Ramos (cell line): ENCODE data around the gene UGT1A8.

ENCODE experiments used
- in situ Hi-C: fragments of 300-500 bp; cut with MboI; formaldehyde crosslinking; loops from one replicate; pipeline ENCODE4 v1.14.3; 2022; ENCODE audit warnings: low sequenced_read_pairs; ENCODE audit not compliant: unreplicated experiment

UGT1A8 gene

GRCh38 chr2:233758141-233758540, 140.7 kb downstream of the UGT1A8 start:
- in situ Hi-C loops, result no loop called here

- in situ Hi-C loops, result no loop called here
Observed at GRCh38 chr2:233758849-233759248, 141.4 kb downstream of the UGT1A8 start.

GRCh38 chr2:233760043-233760442, 142.6 kb downstream of the UGT1A8 start, which contains the start of gene UGT1A1:
TSS of gene UGT1A1 (plus strand) at chr2:233760270. CDS start at chr2:233760288, 18 bp downstream.
- in situ Hi-C loops, result no loop called here

GRCh38 chr2:233761040-233761769, 143.8 kb downstream of the UGT1A8 start:
- in situ Hi-C loops, result no loop called here

GRCh38 chr2:233764264-233764663, 146.8 kb downstream of the UGT1A8 start:
- in situ Hi-C loops, result no loop called here

GRCh38 chr2:233764761-233765160, 147.3 kb downstream of the UGT1A8 start:
- in situ Hi-C loops, result no loop called here

- in situ Hi-C loops, result no loop called here
Observed at GRCh38 chr2:233766416-233766815, 149.0 kb downstream of the UGT1A8 start.

- in situ Hi-C loops, result no loop called here
Observed at GRCh38 chr2:233768076-233768475, 150.6 kb downstream of the UGT1A8 start.

- in situ Hi-C loops, result no loop called here
Observed at GRCh38 chr2:233769260-233769659, 151.8 kb downstream of the UGT1A8 start.

- in situ Hi-C loops, result no loop called here
Observed at GRCh38 chr2:233772153-233772552, 154.7 kb downstream of the UGT1A8 start.

- in situ Hi-C loops, result no loop called here
Observed at GRCh38 chr2:233772583-233772982, 155.2 kb downstream of the UGT1A8 start.

GRCh38 chr2:233773854-233774253, 156.4 kb downstream of the UGT1A8 start:
- in situ Hi-C loops, result no loop called here

- in situ Hi-C loops, result no loop called here
Observed at GRCh38 chr2:233775414-233775813, 158.0 kb downstream of the UGT1A8 start.

- in situ Hi-C loops, result no loop called here
Observed at GRCh38 chr2:233778030-233778429, 160.6 kb downstream of the UGT1A8 start, which contains the start of gene MROH2A. TSS of gene MROH2A (plus strand) at chr2:233778330. CDS start at chr2:233779359, 1,029 bp downstream.

- in situ Hi-C loops, result no loop called here
Observed at GRCh38 chr2:233779722-233780121, 162.3 kb downstream of the UGT1A8 start.

GRCh38 chr2:233780771-233781170, 163.3 kb downstream of the UGT1A8 start:
- in situ Hi-C loops, result no loop called here

- in situ Hi-C loops, result no loop called here
Observed at GRCh38 chr2:233789554-233789953, 172.1 kb downstream of the UGT1A8 start.

- in situ Hi-C loops, result no loop called here
Observed at GRCh38 chr2:233791151-233791882, 173.9 kb downstream of the UGT1A8 start.

- in situ Hi-C loops, result no loop called here
Observed at GRCh38 chr2:233791883-233792329, 174.5 kb downstream of the UGT1A8 start.

- in situ Hi-C loops, result no loop called here
Observed at GRCh38 chr2:233792720-233793119, 175.3 kb downstream of the UGT1A8 start.

- in situ Hi-C loops, result no loop called here
Observed at GRCh38 chr2:233793465-233794127, 176.2 kb downstream of the UGT1A8 start.
